GM21576 (cell line): ENCODE measurements around the gene PLA2G10.
"Not testable (repeated sequence)": the region's sequence is repeated elsewhere in the genome, so short reads cannot be mapped to it uniquely, and the experiment has no call there.

ENCODE experiments used
- ATAC-seq: cut with Tn5 transposase; IDR thresholded peaks from one replicate; pipeline ENCODE4 v1.9.1; 2021; ENCODE audit warnings: mild to moderate bottlenecking, moderate library complexity; ENCODE audit not compliant: unreplicated experiment

Gene PLA2G10

GRCh38 chr16:14667347-14668266, 26.5 kb downstream of the PLA2G10 start:
- no peak for ATAC-seq

- peak; percentile 91 for ATAC-seq
Measured at GRCh38 chr16:14658063-14658462, 36.0 kb downstream of the PLA2G10 start.

- no peak for ATAC-seq
Measured at GRCh38 chr16:14652726-14653125, 41.4 kb downstream of the PLA2G10 start.

- no peak for ATAC-seq
Measured at GRCh38 chr16:14650629-14651028, 43.5 kb downstream of the PLA2G10 start.

- ATAC-seq: no peak
Measured at GRCh38 chr16:14649816-14650215, 44.3 kb downstream of the PLA2G10 start.

- ATAC-seq: no peak
Measured at GRCh38 chr16:14641926-14642325, 52.2 kb downstream of the PLA2G10 start.

- ATAC-seq: no peak
Measured at GRCh38 chr16:14641206-14641605, 52.9 kb downstream of the PLA2G10 start.

- ATAC-seq: no peak
Measured at GRCh38 chr16:14640538-14640937, 53.6 kb downstream of the PLA2G10 start.

- not testable (repeated sequence) for ATAC-seq
Measured at GRCh38 chr16:14636951-14637240, 57.2 kb downstream of the PLA2G10 start.

- ATAC-seq: not testable (repeated sequence)
Measured at GRCh38 chr16:14636179-14636950, 57.7 kb downstream of the PLA2G10 start.

- no peak for ATAC-seq
Measured at GRCh38 chr16:14635395-14636165, 58.5 kb downstream of the PLA2G10 start.

- no peak for ATAC-seq
Measured at GRCh38 chr16:14634389-14634725, 59.8 kb downstream of the PLA2G10 start.

- ATAC-seq: peak; percentile 67
Measured at GRCh38 chr16:14632693-14633569, 61.2 kb downstream of the PLA2G10 start, which contains the start of gene BFAR. BFAR (plus strand) TSS chr16:14632951; CDS start chr16:14644347, 11,396 bp downstream.

- ATAC-seq: not testable (repeated sequence)
Measured at GRCh38 chr16:14630620-14631330, 63.3 kb downstream of the PLA2G10 start.

- ATAC-seq: peak; percentile 39
Measured at GRCh38 chr16:14629919-14630619, 64.0 kb downstream of the PLA2G10 start, which contains the start of gene PARN. PARN (minus strand) TSS chr16:14630260; CDS start chr16:14630125, 135 bp downstream.

GRCh38 chr16:14629612-14629918, 64.5 kb downstream of the PLA2G10 start:
- ATAC-seq: no peak

- ATAC-seq: no peak
Measured at GRCh38 chr16:14628806-14629611, 65.1 kb downstream of the PLA2G10 start.

- no peak for ATAC-seq
Measured at GRCh38 chr16:14627078-14627477, 67.0 kb downstream of the PLA2G10 start.
